ENCODE data around the gene BICD1.

DNA sequence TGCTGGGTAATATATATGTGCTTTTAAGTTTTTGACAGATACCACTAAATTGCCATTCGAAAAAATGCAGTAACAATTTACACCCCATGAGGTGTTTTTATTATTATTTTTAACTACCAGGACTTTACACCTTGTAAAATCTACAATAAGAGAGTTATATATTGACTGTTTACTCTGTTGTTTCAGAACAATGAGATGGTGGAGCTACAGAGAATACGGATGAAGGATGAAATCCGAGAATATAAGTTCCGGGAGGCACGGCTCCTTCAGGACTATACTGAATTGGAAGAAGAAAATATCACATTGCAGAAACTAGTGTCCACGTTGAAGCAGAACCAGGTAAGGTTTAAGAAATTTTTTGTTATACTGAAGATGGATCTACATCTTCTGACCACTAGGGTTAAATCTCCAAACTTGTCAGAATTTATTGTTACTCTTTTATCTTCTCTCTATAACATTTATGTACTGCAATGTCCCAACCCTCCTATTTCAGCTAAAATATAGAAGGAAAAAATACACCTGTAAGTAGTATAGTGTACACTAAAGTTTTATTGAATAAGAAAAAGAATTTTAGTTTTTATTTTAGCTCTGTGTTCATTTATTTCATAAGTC, 187.3 kb downstream of the BICD1 start:
- TF ChIP-seq, protein P1, sequence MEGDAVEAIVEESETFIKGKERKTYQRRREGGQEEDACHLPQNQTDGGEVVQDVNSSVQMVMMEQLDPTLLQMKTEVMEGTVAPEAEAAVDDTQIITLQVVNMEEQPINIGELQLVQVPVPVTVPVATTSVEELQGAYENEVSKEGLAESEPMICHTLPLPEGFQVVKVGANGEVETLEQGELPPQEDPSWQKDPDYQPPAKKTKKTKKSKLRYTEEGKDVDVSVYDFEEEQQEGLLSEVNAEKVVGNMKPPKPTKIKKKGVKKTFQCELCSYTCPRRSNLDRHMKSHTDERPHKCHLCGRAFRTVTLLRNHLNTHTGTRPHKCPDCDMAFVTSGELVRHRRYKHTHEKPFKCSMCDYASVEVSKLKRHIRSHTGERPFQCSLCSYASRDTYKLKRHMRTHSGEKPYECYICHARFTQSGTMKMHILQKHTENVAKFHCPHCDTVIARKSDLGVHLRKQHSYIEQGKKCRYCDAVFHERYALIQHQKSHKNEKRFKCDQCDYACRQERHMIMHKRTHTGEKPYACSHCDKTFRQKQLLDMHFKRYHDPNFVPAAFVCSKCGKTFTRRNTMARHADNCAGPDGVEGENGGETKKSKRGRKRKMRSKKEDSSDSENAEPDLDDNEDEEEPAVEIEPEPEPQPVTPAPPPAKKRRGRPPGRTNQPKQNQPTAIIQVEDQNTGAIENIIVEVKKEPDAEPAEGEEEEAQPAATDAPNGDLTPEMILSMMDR (conservative IDR thresholded peaks at IDR 0.05 in 1 of 2, IDR thresholded peaks at IDR 0.05 in 1 of 2; ENCODE audit: low read depth in 1 of 2, low read length in 2 of 2): no peak
- TF ChIP-seq EZH2 (IDR thresholded peaks at IDR 0.05; ENCODE audit: low read length, missing control alignments): no peak
